CD4-positive, alpha-beta T cell treated with Interleukin-17A for 1 hour (primary cell): ENCODE measurements around the gene PDE5A.
"Not testable (repeated sequence)": the region's sequence is repeated elsewhere in the genome, so short reads cannot be mapped to it uniquely, and the experiment has no call there.

Experiments used
- DNase-seq: peaks from one replicate; pipeline ENCODE4 v3.0.0-alpha.2; 2020

Gene PDE5A

GRCh38 chr4:119469039-119469438 is 159.6 kb downstream of the PDE5A start:
- not testable (repeated sequence) for DNase-seq

- peak; percentile 60 for DNase-seq
Measured at GRCh38 chr4:119462733-119463132, 165.9 kb downstream of the PDE5A start.

GRCh38 chr4:119455734-119456133 is 172.9 kb downstream of the PDE5A start:
- DNase-seq, result not testable (repeated sequence)

- peak; percentile 98 for DNase-seq
Measured at GRCh38 chr4:119454491-119455270, 173.9 kb downstream of the PDE5A start.

- DNase-seq, result not testable (repeated sequence)
Measured at GRCh38 chr4:119454151-119454490, 174.5 kb downstream of the PDE5A start.

- not testable (repeated sequence) for DNase-seq
Measured at GRCh38 chr4:119453286-119453685, 175.3 kb downstream of the PDE5A start.

GRCh38 chr4:119449851-119450250 is 178.8 kb downstream of the PDE5A start:
- not testable (repeated sequence) for DNase-seq
